IPS-18a (cell line): ENCODE measurements around the gene MAP2K7.
"Not testable (repeated sequence)": the region's sequence is repeated elsewhere in the genome, so short reads cannot be mapped to it uniquely, and the experiment has no call there.

Experiments used
- H3K27ac ChIP-seq: one replicate; pipeline ENCODE4 v1.5.1; 2013; ENCODE audit warnings: low read length
- H3K27me3 ChIP-seq: one replicate; pipeline ENCODE4 v1.6.1; 2013; ENCODE audit warnings: mild to moderate bottlenecking, low read length; ENCODE audit not compliant: control insufficient read depth, insufficient read depth
- H3K36me3 ChIP-seq: one replicate; pipeline ENCODE4 v1.6.1; 2013; ENCODE audit warnings: low read depth, low read length; ENCODE audit not compliant: control insufficient read depth
- H3K4me1 ChIP-seq: one replicate; pipeline ENCODE4 v1.6.1; 2013; ENCODE audit warnings: low read depth, low read length; ENCODE audit not compliant: control insufficient read depth
- H3K4me3 ChIP-seq: one replicate; pipeline ENCODE4 v1.5.1; 2013; ENCODE audit warnings: low read length
- H3K9ac ChIP-seq: one replicate; pipeline ENCODE4 v1.6.1; 2013; ENCODE audit warnings: mild to moderate bottlenecking, low read length, moderate library complexity
- H3K9me3 ChIP-seq: one replicate; pipeline ENCODE4 v1.6.1; 2013; ENCODE audit warnings: low read depth, low read length; ENCODE audit not compliant: control insufficient read depth

The MAP2K7 gene

DNA sequence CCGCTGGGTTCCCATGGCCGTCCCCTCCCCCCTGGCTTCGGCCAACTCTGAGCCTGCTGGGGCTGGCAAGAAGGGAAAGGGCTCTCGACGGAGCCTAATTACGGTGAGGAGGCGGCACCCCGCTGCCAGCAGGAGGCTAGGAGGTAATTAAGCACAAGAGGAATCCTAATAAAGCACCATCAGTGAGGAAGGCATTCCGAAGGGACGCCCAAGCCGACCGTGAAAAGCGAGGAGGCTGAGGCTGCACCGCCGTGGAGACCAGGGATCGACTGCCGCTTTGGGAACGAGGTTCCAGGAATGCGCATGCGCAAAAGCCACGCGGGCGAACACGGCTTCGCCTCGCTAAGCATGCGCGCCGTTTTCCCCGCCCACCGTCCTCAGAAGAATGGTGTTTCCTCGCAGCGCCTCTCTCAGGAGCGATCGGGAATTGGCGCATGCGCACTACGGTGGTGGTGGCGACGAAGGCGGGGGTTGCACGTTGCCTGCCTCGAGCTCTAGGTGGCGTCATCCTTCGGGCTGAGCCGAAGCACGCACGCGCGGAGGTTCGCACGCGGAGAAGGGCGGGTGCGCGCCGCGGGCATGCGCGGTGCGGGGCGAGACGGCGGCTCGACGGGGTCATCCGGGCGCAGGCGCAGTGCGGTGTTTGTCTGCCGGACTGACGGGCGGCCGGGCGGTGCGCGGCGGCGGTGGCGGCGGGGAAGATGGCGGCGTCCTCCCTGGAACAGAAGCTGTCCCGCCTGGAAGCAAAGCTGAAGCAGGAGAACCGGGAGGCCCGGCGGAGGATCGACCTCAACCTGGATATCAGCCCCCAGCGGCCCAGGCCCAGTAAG, at the start of gene MAP2K7:
MAP2K7 (plus strand) TSS at position 634 of the 830 bp plus-strand sequence; CDS start at position 702, 68 bp downstream.
- H3K27ac ChIP-seq: peak within 1 kb of the TSS; percentile 38
- peaks cover 13% of the 10 kb centered on the region for H3K4me1 ChIP-seq
- H3K27me3 ChIP-seq: no peaks in the 10 kb centered on the region

DNA sequence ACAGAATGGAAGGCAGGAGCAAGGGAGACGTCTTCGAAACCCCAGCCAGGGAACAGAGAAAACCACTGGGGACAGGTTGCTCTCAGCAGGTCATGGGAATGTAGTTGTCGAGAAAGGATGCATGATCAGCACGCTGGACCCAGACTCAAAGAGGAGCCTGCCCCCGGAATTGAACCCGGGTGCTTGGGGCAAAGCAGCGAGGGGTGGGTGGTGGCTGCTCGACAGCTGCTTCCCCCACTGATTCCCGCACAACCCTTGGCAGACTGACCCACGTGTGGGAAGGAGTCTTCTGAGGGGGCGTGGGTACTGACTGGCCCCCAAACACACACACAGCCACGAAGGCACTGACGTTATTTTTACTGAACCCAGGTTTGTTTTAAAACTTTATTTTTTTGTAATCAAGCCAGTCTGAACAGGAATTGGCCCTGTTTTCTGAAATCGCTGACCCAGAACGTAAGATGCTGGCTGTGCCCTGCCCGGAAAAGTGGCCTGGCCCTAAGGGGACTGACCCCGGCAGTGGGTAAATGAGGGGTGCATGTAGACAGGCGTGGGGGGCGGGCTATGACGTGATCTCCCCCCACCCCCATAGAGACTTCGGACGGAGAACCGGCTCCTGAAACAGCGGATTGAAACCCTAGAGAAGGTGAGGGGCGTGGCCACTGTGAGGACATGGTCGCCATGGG, 48.1 kb upstream of the MAP2K7 start:
- Histone ChIP-seq H3K9ac (no peak overlapping the region), H3K9me3 (no peaks in the 10 kb centered on the region), H3K27ac (no peak overlapping the region), H3K4me3 (no peak overlapping the region), H3K27me3 (peaks cover 11% of the 10 kb centered on the region), H3K4me1 (peaks cover 8% of the 10 kb centered on the region), H3K36me3 (no peaks in the 10 kb centered on the region)

More for the DNA sequence above, at the start of gene MAP2K7:
- Histone ChIP-seq H3K9me3 (no peaks in the 10 kb centered on the region), H3K9ac (peak within 1 kb of the TSS; percentile 73), H3K36me3 (no peaks in the 10 kb centered on the region), H3K4me3 (peak within 1 kb of the TSS; percentile 84)

DNA sequence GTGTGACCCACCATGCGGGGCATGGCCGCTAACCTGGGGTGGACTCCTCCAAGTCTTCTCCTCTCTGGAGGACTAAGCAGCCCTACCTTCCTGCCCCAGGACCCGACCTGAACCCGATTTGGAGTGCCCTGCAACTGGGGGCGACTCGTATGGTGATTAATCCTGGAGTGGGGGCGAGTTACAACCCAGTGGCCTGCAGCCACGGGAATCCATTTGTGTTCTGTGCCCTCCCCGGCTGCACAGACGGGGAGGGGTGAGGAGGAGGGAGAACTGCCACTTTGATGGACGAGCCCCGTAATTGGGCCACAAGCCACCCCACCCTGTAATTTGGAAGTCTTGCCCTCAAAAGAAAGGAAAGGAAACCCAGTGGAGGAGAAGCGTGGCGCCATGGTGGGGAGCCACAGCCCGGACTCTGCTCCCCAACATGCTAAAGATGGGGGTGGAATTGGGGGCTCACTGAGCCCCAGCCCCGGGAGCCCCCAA, 47.5 kb upstream of the MAP2K7 start:
- no peak overlapping the region for H3K4me3 ChIP-seq
- no peaks in the 10 kb centered on the region for H3K36me3 ChIP-seq
- H3K27me3 ChIP-seq: peaks cover 17% of the 10 kb centered on the region
- H3K9me3 ChIP-seq: no peaks in the 10 kb centered on the region
- no peak overlapping the region for H3K27ac ChIP-seq
- H3K9ac ChIP-seq: no peak overlapping the region
- peaks cover 8% of the 10 kb centered on the region for H3K4me1 ChIP-seq

DNA sequence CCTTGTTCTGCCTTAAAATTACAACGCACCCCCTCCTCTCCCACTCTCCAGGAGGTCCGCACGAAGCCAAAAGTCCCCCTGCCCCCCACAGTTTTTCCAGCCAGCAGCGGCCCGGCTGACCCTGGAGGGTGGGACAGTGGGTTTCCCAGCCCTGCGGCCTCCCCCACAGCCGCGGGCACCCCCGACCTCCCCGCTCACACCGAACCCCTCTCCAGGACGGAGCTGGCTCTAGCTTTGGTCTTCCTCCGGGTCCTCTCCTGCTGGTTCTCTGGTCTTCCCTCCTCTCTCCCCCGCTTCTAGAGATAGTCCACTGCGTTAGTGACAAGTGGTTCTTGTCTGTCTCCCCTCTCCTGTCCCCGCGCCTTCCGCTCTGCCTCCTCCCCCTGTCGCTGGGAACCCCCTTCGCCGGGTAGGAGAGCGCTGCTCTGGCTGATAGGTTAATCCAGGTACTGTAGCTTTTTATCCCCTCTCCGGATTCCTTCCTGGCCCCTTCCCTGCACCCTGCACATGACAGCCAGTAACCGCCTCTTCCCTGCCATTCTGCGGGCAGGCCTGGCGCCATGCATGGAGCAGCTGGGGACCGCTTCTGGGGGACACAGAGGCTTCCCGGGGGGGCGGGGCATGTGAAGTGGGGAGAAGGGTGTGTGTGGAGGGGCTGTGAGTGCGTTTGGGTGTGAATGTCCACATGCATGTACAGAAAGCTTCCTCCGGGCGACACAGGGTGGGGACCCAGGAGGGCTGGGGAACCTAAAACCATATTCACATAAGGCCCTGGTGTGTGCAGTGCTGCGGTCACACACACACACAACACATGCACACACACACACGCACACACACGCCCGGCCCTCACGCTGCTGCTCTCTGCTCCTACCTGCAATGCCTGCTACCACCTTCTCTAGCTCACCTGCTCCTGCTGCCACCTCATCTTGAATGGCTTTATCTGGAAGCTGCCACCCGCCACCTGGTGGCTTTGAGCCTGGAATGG, 46.7 kb upstream of the MAP2K7 start:
- no peak overlapping the region for H3K27ac ChIP-seq
- peaks cover 25% of the 10 kb centered on the region for H3K27me3 ChIP-seq
- no peak overlapping the region for H3K4me3 ChIP-seq
- H3K9me3 ChIP-seq: no peaks in the 10 kb centered on the region
- H3K4me1 ChIP-seq: peaks cover 8% of the 10 kb centered on the region
- no peaks in the 10 kb centered on the region for H3K36me3 ChIP-seq
- H3K9ac ChIP-seq: no peak overlapping the region

DNA sequence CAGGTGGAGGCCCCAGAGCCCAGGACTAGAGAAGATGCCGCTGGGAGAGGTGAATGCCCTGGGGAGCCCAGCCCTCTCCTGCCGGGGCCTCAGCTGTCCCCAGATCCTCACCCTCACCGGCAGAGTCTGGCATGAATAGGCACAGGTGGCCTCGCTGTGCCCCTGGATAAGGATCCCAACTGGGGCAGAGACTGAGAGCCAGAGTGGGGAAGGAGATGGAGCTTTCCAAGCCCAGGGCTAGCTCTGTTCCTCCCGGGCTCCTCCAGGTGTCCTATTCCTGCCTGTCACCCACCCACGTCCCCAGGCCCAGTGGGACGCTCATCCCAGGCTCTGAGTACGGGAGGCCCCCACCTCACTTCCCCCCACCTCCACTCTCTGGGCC, 46.0 kb upstream of the MAP2K7 start:
- Histone ChIP-seq H3K27me3 (peaks cover 27% of the 10 kb centered on the region), H3K4me1 (peaks cover 8% of the 10 kb centered on the region), H3K4me3 (peak overlapping the region; percentile 52), H3K36me3 (no peaks in the 10 kb centered on the region), H3K27ac (no peak overlapping the region), H3K9me3 (no peaks in the 10 kb centered on the region), H3K9ac (no peak overlapping the region)

DNA sequence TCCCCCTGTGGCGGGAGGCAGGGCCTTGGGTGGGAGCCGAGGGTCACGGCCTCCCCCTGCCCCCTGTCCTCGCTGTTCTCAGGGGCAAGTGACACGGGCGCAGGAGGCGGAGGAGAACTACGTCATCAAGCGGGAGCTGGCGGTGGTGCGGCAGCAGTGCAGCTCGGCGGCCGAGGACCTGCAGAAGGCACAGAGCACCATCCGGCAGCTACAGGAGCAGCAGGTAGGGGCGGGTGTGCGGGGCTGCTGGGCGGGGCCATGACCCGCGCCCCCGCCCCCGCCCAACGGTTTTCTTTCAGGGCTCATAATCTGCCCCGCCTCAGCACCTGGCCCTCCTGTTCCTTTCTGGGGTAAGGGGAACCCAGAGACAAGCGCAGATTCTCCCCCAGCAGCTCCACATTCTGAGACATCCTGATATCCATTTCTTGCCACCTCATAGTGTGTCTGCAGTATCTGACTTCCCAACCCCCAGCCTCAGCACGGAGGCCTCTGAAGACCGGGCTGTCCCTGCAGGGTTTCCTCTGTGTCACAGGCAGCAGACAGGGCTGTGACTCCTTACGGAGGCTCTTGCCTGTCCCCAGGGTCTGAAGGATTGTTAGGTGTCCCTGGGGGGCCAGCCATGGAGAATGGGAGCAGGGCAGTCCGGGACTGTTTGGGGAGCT, 45.4 kb upstream of the MAP2K7 start:
- Histone ChIP-seq H3K4me3 (peak overlapping the region; percentile 52), H3K9ac (no peak overlapping the region), H3K4me1 (peaks cover 8% of the 10 kb centered on the region), H3K27ac (no peak overlapping the region), H3K27me3 (peaks cover 30% of the 10 kb centered on the region), H3K36me3 (no peaks in the 10 kb centered on the region), H3K9me3 (no peaks in the 10 kb centered on the region)

DNA sequence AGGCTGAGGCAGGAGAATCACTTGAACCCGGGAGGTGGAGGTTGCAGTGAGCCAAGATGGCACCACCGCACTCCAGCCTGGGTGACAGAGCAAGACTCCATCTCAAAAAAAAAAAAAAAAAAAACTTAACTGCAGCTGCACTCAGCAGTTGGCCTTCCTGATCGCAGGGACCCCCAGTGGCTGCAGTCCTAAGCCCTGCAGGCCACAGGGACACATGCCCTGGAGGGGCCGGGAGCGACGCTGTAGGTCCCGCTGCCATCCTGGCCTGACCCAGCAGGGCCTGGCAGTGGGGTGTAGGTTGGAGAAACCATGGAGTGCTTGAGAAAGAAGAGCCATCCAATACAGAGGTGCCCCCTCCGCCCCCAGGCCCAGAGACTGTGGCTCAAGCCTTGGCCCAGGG, 44.6 kb upstream of the MAP2K7 start:
- H3K4me3 ChIP-seq, H3K36me3 ChIP-seq, H3K9ac ChIP-seq, H3K27ac ChIP-seq, H3K4me1 ChIP-seq, H3K9me3 ChIP-seq: not testable (repeated sequence)
- H3K27me3 ChIP-seq: peaks cover 36% of the 10 kb centered on the region

DNA sequence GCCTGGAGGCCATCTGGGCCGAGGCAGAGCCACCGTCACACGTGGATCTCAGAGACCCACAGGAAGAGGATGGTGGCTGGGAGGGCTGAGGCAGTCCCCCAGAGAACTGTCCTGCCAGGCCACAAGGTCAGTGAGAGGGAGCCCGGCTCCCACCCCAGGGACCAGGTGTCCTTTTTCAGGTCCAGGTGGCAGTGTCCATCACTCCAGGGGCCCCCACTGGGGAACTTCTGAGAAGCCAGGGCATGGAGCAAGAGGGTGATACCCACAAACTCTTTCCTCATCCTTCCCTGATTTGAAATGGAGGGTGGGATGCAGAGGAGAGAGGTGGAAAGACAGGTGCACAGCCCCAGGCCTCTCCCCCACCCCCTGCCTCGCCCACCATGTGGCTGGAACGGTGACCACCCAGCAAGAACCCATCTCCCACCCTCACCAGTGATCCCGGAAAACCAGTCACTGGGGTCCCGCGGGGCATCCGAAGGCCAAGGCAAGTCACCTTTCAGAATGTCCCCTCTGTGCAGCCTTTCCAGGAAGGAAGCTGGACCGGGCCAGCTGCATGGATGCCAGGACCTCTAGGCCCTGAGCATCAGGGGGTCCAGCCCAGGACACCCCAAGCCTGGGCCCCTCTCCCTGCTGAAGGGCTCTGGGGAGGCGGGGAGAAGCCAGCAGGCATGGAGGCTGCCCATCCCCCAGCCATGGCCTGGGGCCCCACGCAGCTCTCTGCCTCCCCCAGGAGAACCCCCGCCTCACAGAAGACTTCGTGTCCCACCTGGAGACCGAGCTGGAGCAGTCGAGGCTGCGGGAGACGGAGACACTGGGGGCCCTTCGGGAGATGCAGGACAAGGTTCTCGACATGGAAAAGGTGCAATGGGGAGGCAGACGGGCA, 43.6 kb upstream of the MAP2K7 start:
- H3K27me3 ChIP-seq: peaks cover 38% of the 10 kb centered on the region
- H3K36me3 ChIP-seq: no peaks in the 10 kb centered on the region
- H3K4me1 ChIP-seq: peaks cover 8% of the 10 kb centered on the region
- no peaks in the 10 kb centered on the region for H3K9me3 ChIP-seq
- H3K27ac ChIP-seq: no peak overlapping the region
- H3K4me3 ChIP-seq: no peak overlapping the region
- no peak overlapping the region for H3K9ac ChIP-seq

DNA sequence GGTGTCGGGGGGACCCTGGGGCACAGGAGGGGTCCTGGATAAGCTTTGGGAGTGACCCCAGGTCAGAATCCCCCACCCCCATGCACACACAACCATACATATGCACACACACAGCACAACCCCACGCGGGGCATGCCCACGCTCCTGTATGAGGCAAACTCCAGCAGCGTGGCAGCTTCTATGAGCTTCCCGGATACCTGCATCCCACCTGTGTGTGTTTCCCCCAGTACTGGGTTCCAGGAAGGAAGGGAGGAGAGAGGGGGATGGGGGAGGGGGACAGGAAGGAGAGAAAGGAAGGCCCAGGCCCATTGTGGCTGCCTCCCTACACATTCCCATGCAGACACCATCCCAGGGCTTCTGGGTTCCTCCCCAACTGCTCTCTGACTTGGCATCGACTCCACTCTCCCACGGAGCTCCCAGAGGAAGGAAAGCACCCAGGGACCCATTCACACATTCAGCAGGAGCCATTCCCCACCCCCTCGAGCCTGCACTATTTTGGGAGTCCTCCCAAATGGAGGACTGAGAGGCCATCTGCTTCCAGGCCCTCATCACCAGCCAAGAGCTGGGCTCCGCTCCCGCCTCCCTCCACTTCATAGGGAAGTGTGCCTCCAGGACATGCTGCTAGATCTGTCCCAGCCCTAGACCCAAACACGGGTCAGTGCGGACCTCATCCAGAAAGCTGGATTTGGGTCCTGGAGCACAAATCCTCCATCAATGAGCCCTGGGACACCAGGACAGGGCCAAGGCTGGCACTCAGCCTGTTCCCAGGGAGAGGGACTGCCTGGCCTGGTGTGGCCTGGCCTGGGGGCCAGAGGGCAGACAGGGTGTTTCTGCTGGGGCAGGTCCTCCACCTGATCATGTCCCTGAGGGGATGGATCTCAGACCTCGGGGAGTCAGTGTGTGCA, 42.7 kb upstream of the MAP2K7 start:
- Histone ChIP-seq H3K27me3 (peaks cover 46% of the 10 kb centered on the region), H3K4me1 (peaks cover 8% of the 10 kb centered on the region), H3K9ac (no peak overlapping the region)

More for the DNA sequence above, 42.7 kb upstream of the MAP2K7 start:
- Histone ChIP-seq H3K36me3 (no peaks in the 10 kb centered on the region), H3K27ac (no peak overlapping the region), H3K9me3 (no peaks in the 10 kb centered on the region), H3K4me3 (no peak overlapping the region)
